AG08395 (cell line): ENCODE data around the gene TRPT1.

ENCODE experiments used
- DNase-seq: peaks from one replicate; pipeline ENCODE4 v3.0.0; 2012; ENCODE audit warnings: mixed read lengths, low spot score

TRPT1 gene, protein sequence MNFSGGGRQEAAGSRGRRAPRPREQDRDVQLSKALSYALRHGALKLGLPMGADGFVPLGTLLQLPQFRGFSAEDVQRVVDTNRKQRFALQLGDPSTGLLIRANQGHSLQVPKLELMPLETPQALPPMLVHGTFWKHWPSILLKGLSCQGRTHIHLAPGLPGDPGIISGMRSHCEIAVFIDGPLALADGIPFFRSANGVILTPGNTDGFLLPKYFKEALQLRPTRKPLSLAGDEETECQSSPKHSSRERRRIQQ

DNA sequence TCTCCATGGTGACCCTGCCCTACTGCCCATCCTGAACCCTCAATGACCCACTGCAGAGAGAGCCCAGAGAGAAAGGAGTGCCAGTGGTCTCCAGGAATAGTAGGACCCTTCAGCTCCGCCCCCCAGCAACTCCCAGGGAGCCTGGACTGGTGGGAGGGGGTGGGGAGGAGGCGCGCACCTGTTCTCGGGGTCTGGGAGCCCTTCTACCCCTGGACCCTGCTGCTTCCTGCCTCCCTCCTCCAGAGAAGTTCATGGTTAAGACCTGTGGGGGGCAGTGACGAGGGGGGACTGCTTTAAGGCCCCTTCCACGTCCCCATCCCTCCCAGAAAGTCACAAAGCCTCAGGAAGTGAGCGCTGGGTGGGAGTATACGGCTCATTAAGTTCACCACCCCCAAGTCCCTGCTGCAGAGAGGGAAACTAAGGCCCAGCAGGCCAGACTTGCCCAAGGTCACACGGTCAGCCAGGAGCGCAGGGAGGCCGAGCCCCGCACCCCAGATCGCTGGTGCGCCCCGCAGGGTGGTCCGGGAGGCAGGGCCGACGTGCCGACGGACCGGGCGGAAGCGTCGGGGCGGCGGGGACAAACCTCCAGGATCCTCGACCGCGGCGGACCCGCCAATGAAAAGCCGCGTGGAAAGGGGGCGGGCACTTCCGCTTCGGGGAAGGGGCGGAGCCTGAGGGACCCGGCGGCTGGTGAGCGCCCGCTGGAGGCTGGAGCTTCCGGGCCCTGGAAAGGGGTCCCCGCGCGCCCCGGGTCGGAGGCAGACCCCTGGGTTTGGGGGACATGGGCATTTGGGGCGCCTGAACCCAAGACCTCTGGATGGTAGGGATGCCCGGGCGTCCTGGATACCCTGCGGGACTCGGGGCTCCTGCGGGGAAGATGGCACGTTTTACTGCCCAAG lies at the start of gene TRPT1, which contains the start of gene NUDT22:
TSS of gene TRPT1 (minus strand) at position 579 of the 899 bp plus-strand sequence. CDS start at position 253, 326 bp downstream.
TSS of gene NUDT22 (plus strand) at position 667 of the 899 bp plus-strand sequence. CDS start 379 bp downstream, outside the sequence.
- DNase-seq: peak; percentile 92

DNA sequence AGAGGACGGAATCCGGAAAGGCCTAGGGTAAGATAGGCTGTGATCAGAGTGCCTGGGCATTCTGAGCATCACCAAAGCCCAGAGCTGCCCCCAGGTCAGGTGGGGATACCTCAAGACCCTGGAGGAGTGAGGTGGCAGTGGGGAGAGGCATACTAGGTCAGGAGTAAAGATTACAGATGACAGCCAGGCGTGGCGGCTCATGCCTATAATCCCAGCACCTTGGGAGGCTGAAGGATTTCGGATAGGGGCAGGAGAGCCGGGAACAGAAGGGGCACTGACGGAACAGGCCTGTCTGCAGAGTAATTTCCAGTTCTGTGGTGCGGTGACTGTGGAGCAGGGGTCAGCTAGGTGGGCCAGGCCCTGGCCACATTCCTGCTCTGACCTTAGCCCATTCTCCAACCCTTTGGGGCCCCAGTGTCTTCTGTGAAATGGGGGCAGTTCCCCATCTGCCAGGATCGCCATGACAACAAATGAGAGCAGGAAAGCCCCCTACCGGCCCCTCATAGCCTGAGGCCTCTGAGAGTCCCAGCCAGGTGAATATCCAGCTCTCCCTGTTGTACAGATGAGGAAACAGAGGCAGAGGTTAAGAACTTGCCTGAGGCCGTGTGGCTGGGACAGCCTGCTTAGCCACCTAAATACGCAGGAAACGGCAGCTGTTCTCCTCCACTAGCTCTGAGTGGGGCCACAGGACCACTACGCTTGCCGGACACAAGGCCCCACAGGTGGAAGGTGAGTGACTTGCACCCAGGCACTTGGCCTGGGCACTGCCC lies 49.2 kb upstream of the TRPT1 start:
- DNase-seq: no peak

GRCh38 chr11:64269540-64270220 lies 43.7 kb upstream of the TRPT1 start:
- peak; percentile 95 for DNase-seq

DNA sequence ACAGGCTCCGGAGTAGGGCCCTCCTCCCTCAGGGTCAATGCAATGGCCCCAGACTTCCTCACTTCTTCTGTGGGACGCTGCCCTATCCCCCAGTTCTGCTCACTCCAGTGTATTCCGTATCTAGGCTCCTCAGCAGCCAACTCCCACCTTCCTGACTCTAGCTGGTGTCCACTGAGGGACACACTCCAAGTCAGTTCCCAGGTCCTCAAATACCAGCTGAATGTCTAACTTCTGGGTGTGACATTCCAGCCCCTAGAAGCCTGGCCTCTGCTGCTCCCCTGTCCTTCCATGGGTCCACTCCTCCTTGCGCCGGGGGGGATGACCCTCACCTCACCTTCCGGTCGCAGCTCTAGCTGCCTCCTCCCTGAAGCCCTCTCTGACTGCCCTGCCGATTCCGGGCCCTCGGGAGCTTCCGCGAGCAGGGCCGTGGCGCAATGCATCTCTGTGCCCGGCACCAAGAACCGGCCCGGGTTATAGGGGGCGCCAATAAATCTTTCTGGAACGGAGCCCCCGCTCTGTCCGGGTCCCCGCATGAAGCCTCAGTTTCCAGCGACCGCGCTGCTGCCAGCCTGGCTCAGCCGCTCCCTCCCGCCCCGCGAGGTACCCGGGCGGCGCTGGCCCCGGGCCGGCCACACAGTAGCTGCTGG lies 43.0 kb upstream of the TRPT1 start:
- DNase-seq: no peak

GRCh38 chr11:64268025-64268892 lies 42.3 kb upstream of the TRPT1 start:
- DNase-seq: no peak

DNA sequence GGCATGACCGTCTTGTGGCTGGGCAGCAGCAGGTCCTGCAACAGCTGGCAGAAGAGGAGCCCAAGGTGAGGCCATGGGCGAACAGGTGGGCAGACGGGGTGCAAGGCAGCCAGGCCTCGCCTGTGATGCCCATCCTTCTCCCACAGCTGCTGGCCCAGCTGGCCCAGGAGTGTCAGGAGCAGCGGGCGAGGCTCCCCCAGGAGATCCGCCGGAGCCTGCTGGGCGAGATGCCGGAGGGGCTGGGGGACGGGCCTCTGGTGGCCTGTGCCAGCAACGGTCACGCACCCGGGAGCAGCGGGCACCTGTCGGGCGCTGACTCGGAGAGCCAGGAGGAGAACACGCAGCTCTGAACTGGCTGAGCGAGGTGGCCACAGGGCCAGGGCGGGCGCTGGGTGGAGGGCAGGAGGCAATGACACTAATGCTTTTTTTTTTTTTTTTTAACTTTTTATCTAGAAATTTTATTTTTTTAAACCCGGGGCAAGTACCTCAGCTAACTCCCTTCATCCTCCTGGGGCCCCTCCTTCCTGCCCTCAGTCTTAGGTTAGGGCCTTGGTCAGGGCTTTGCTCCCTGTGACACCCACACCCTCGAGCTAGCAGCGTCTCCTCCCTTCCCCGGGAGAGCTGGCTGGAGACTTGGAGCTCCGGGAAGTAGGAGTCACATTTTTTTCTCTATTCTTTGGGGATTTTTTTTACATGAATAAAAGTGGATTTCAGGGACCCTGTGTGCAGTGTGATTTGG lies 41.4 kb upstream of the TRPT1 start:
- DNase-seq: no peak

GRCh38 chr11:64266339-64266738 lies 40.4 kb upstream of the TRPT1 start:
- no peak for DNase-seq

GRCh38 chr11:64265176-64266160 lies 39.5 kb upstream of the TRPT1 start:
- no peak for DNase-seq

- no peak for DNase-seq
Observed at GRCh38 chr11:64264371-64264852, 38.4 kb upstream of the TRPT1 start.

- DNase-seq: no peak
Observed at GRCh38 chr11:64263947-64264317, 37.9 kb upstream of the TRPT1 start.

- DNase-seq: peak; percentile 19
Observed at GRCh38 chr11:64263021-64263946, 37.3 kb upstream of the TRPT1 start.

- no peak for DNase-seq
Observed at GRCh38 chr11:64262271-64263002, 36.5 kb upstream of the TRPT1 start.

DNA sequence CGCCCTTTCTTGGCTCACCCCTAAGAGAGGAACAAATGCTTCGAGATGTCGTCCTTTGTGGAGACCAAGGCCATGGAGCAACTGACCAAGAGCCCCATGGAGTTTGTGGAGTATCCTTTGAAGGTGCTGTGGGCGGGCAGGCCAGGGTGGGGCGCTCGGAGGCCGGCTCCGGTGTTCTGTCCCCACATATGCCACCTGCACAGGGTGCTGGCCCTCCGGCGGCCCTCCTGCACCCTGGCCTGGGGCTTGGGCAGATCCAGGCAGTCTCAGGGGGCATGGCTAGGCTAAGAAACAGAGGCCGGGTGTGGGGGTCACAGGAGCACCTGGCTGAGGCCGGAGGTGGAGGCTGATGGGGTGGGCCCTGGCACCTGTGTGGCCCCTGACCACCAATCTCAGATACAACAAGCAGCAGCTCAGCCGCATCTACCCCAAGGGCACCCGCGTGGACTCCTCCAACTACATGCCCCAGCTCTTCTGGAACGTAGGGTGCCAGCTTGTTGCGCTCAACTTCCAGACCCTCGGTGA lies 35.6 kb upstream of the TRPT1 start:
- no peak for DNase-seq

DNA sequence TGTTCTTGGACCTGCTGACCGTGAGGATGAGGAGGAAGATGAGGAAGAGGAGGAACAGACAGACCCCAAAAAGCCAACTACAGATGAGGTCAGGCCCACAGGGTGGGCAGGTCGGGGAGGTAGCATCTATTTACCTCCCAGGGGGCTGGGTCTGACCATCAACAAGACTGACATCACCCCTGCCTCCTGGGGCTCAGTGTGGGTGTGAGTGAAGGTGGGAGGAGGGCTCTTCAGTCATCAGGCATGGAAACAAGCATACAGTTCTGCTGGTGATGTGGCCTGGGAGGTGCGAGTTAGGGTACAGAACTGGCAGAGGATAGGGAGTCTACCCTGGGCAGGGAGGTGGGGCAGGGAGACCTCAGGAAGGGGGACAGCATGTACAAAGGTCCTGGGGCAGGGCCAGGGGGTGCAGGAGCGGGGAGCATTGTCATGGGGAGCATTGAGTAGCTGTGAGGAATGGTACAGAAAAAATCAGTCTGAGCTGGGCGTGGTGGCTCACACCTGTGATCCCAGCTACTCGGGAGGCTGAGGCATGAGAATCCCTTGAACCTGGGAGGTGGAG lies 34.2 kb upstream of the TRPT1 start:
- DNase-seq: no peak

- no peak for DNase-seq
Observed at GRCh38 chr11:64259533-64260067, 33.6 kb upstream of the TRPT1 start.
